Vagina (tissue), 2 donors: Measurements from ENCODE around the gene EFHC1. TPM values are rescaled to one million over a fixed set of nuclear protein-coding genes. Genes with fewer than 3 reads are reported as not detected.

Experiments used
- DNase-seq, 2 donors: peaks; one replicate each; pipeline ENCODE4 v3.0.0-alpha.2; 2017; ENCODE audit errors: extremely low spot score in 2 of 2
- H3K27ac ChIP-seq: fragments of 200-600 bp; sonication (generic); one replicate; pipeline ENCODE4 v1.5.1; 2019
- H3K27me3 ChIP-seq: fragments of 200-600 bp; sonication (generic); one replicate; pipeline ENCODE4 v1.5.1; 2019
- H3K36me3 ChIP-seq, 2 donors: fragments of 200-600 bp; sonication (generic); one replicate each; pipeline ENCODE4 v1.5.1; 2017 to 2019
- H3K4me1 ChIP-seq: fragments of 200-600 bp; sonication (generic); one replicate; pipeline ENCODE4 v1.5.1; 2019
- H3K4me3 ChIP-seq, 2 donors: fragments of 200-600 bp; sonication (generic); 1 replicate in 1 of 2; 2 replicates in 1 of 2; pipeline ENCODE4 v1.5.1; 2016 to 2019
- H3K9me3 ChIP-seq: fragments of 200-600 bp; sonication (generic); one replicate; pipeline ENCODE4 v1.5.1; 2019
- CTCF ChIP-seq, 3 experiments: fragments of 450-650 bp in 2 of 3; fragments of 200-600 bp in 1 of 3; sonication (generic) in 1 of 3; IDR thresholded peaks; one replicate each; pipeline ENCODE4 v1.5.1; 2017 to 2019; ENCODE audit warnings: antibody characterized with exemption in 3 of 3, mild to moderate bottlenecking in 2 of 3, moderate library complexity in 2 of 3
- POLR2A ChIP-seq, 2 donors: fragments of 450-650 bp; IDR thresholded peaks; one replicate each; pipeline ENCODE4 v1.6.1; 2017; ENCODE audit warnings: antibody characterized with exemption in 2 of 2, mild to moderate bottlenecking in 2 of 2, moderate library complexity in 2 of 2
- POLR2AphosphoS5 ChIP-seq, 2 donors: sonication (generic); formaldehyde crosslinking; IDR thresholded peaks; one replicate each; pipeline ENCODE4 v1.9.0; 2017; ENCODE audit warnings: antibody characterized with exemption in 2 of 2, mild to moderate bottlenecking in 2 of 2, low read depth in 1 of 2; ENCODE audit not compliant: insufficient read depth in 1 of 2
- intact Hi-C: fragments of 100-400 bp; cut with DNase I; formaldehyde crosslinking; loops from one replicate; pipeline ENCODE4 v1.15.1; 2023
- total RNA-seq: library from RNA; depleted of rRNA; stranded (reverse); fragments of >200 nt; gene quantifications from one replicate; pipeline ENCODE4 v1.2.3, GENCODE V29; 2016

EFHC1 gene
- total RNA-seq, 1 donor from 2014 or later: 27.0 TPM

DNA sequence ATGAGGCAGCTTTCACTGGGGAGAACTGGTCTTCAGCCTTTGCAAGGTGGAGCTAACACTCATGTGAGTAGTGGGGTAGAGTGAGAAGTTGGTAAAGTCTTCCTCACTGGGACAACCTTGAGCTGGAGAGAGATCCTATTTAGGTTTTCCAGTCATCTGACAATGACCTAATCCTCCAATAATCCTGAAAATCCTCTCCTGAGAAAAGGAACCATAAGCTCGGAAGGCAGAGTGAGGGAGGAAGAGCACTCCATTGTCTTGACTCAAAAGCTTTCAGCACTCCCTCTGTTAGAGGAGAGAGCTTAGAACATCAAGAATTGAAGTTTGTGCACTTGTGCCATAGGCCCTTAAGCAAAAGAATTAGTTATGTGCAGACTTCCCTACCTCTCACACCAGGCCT, 78.9 kb downstream of the EFHC1 start:
- no peak for DNase-seq
- Histone ChIP-seq H3K4me3 (no peak overlapping the region), H3K27me3 (no peaks in the 10 kb centered on the region), H3K27ac (peak overlapping the region; percentile 2), H3K4me1 (peaks cover 19% of the 10 kb centered on the region), H3K9me3 (no peaks in the 10 kb centered on the region), H3K36me3 (no peaks in the 10 kb centered on the region)
- TF ChIP-seq POLR2AphosphoS5 (IDR thresholded peaks at IDR 0.05; ENCODE audit: insufficient read depth in 1 of 2, low read depth in 1 of 2) (no peak), POLR2A (IDR thresholded peaks at IDR 0.05) (no peak), CTCF (IDR thresholded peaks at IDR 0.05) (no peak)
- intact Hi-C loops: no loop called here

DNA sequence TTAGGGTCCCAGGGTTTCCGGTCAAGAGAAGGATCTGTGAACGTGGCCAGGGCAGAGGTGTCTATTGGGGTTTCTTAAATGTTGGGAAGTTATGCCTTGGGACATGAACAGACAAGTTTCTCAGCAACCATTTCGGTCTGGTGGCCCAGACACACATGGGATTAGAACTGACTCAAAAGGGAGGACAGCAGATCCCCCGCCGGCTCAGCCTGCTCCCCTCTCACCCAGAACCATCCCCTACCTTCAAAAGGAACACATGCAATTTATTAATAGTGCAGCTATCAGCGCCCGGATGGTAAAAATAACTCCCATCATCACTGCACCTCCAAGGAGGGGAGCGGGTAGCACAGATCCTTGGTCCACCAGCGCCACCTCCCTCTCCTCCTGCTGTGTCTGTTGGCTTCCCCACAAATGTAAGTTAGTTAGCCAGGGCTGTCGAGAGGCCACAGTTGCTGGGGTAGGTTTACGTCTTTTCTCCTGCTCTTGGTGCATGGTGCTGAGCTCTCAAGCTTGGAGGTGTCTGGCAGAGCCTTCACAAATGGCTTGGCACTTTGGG, 79.6 kb downstream of the EFHC1 start:
- H3K9me3 ChIP-seq: no peaks in the 10 kb centered on the region
- DNase-seq: no peak
- H3K4me3 ChIP-seq: no peak overlapping the region
- peak overlapping the region; percentile 2 for H3K27ac ChIP-seq
- H3K4me1 ChIP-seq: peaks cover 26% of the 10 kb centered on the region
- TF ChIP-seq POLR2A (IDR thresholded peaks at IDR 0.05): no peak
- no peak for TF ChIP-seq CTCF (IDR thresholded peaks at IDR 0.05)
- TF ChIP-seq POLR2AphosphoS5 (IDR thresholded peaks at IDR 0.05; ENCODE audit: insufficient read depth in 1 of 2, low read depth in 1 of 2): no peak
- intact Hi-C loops: no loop called here
- H3K27me3 ChIP-seq: no peaks in the 10 kb centered on the region
- H3K36me3 ChIP-seq: no peaks in the 10 kb centered on the region

GRCh38 chr6:52500238-52501129, 80.3 kb downstream of the EFHC1 start:
- no peak for DNase-seq
- TF ChIP-seq CTCF (IDR thresholded peaks at IDR 0.05) (no peak), POLR2AphosphoS5 (IDR thresholded peaks at IDR 0.05; ENCODE audit: insufficient read depth in 1 of 2, low read depth in 1 of 2) (no peak), POLR2A (IDR thresholded peaks at IDR 0.05) (no peak)
- H3K27me3 ChIP-seq: no peaks in the 10 kb centered on the region
- H3K4me1 ChIP-seq: peaks cover 30% of the 10 kb centered on the region
- H3K36me3 ChIP-seq: no peaks in the 10 kb centered on the region
- intact Hi-C loops: no loop called here
- no peaks in the 10 kb centered on the region for H3K9me3 ChIP-seq
- no peak overlapping the region for H3K4me3 ChIP-seq
- no peak overlapping the region for H3K27ac ChIP-seq

DNA sequence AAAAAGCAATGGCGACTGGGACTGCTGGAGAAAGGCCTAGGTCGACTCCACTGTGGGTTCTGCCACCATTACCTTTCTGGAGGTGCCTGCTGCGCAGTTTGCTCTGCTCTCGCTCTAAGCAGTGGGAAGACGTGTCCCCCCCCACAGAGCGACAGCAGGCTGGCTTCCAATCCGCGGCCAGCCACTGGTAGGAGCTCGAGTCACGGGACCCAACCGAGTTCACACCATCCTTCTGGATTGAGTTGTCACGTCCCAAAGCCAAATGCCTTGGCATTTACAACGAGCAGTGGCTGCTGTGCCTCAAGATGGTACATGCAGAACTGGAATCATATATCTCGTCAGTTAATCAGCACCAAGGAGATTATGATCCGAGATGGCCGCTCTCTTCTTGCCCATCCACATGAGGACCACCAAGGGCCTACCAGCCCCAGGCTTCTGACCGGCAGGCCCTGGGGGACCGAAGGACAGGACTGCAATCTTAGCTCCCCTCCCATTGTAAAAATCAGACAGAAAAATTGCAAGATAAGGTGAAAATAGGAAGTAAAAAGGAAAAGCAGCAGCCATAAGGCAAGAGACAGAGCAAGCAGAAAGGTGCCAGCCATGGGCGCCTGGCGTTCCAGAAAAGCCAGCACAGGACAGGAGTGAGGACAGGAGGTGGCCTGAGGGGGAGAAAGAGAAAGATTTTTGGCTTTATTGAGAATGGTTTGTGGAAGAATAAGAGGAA, 82.3 kb downstream of the EFHC1 start:
- Histone ChIP-seq H3K4me3 (no peak overlapping the region), H3K36me3 (peaks cover 0 to 10% of the 10 kb centered on the region in 2 donors), H3K27ac (no peak overlapping the region), H3K9me3 (no peaks in the 10 kb centered on the region), H3K27me3 (no peaks in the 10 kb centered on the region), H3K4me1 (peaks cover 30% of the 10 kb centered on the region)
- intact Hi-C loops: no loop called here
- no peak for DNase-seq
- TF ChIP-seq POLR2A (IDR thresholded peaks at IDR 0.05) (no peak), CTCF (IDR thresholded peaks at IDR 0.05) (no peak), POLR2AphosphoS5 (IDR thresholded peaks at IDR 0.05; ENCODE audit: insufficient read depth in 1 of 2, low read depth in 1 of 2) (no peak)
